ENCODE results near the gene IL34. TPM values are rescaled to one million over a fixed set of nuclear protein-coding genes. Genes with fewer than 3 reads are reported as not detected.

The IL34 gene
- polyA plus RNA-seq, 1 donor (not counting 4 experiments of a cell fraction or from before 2014, with no cell fraction given), result 0.08 TPM

DNA sequence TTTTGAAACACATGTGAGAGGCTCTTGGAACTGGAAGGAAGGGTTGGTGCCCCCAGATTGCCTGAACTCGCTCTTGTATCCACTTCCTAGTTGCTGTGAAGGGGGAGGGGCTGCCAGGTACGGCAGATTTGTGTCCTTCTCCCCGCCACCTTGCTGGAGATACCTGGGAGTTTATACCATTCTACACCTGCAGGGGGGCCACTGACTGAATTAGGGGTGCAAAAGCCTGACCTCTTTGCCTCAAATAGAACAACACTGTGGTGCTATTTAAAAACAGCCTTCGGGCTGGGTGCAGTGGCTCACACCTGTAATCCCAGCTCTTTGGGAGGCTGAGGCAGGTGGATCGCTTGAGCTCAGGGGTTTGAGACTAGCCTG, 35.1 kb upstream of the IL34 start:
- Histone ChIP-seq H3K9me1 (ENCODE audit: control insufficient read depth, extremely low read depth, insufficient read depth, low read length) (no peaks in the 10 kb centered on the region), H4K20me1 (ENCODE audit: control insufficient read depth, extremely low read depth, insufficient read depth, low read length) (no peaks in the 10 kb centered on the region), H3K9ac (ENCODE audit: control insufficient read depth, extremely low read depth, insufficient read depth, low read length) (no peak overlapping the region), H3K27me3 (ENCODE audit: control insufficient read depth, extremely low read depth, insufficient read depth, low read length) (no peaks in the 10 kb centered on the region), H3K4me2 (ENCODE audit: control insufficient read depth, extremely low read depth, insufficient read depth, low read depth, low read length) (no peak overlapping the region), H3K36me3 (ENCODE audit: control insufficient read depth in 2 of 2, extremely low read depth in 1 of 2, insufficient read depth in 2 of 2, low read length in 2 of 2) (no peaks in the 10 kb centered on the region), H3K9me3 (ENCODE audit: control insufficient read depth, low read depth, low read length) (no peaks in the 10 kb centered on the region), H3K79me2 (ENCODE audit: control insufficient read depth, insufficient read depth, low read length) (no peaks in the 10 kb centered on the region), H3K27ac (ENCODE audit: control insufficient read depth, insufficient read depth, low read length) (no peak overlapping the region), H3K4me1 (ENCODE audit: control insufficient read depth, extremely low read depth, insufficient read depth, low read length) (no peaks in the 10 kb centered on the region), H2AFZ (ENCODE audit: control insufficient read depth, low read length) (no peak overlapping the region), H3K4me3 (ENCODE audit: control insufficient read depth in 2 of 3, extremely low read depth in 1 of 3, insufficient read depth in 2 of 3, low read depth in 1 of 3, low read length in 3 of 3) (no peak overlapping the region)
- DNase-seq (ENCODE audit: low read depth, low spot score) (no peak), FAIRE-seq (no peak)
- TF ChIP-seq, protein P1, sequence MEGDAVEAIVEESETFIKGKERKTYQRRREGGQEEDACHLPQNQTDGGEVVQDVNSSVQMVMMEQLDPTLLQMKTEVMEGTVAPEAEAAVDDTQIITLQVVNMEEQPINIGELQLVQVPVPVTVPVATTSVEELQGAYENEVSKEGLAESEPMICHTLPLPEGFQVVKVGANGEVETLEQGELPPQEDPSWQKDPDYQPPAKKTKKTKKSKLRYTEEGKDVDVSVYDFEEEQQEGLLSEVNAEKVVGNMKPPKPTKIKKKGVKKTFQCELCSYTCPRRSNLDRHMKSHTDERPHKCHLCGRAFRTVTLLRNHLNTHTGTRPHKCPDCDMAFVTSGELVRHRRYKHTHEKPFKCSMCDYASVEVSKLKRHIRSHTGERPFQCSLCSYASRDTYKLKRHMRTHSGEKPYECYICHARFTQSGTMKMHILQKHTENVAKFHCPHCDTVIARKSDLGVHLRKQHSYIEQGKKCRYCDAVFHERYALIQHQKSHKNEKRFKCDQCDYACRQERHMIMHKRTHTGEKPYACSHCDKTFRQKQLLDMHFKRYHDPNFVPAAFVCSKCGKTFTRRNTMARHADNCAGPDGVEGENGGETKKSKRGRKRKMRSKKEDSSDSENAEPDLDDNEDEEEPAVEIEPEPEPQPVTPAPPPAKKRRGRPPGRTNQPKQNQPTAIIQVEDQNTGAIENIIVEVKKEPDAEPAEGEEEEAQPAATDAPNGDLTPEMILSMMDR (optimal IDR thresholded peaks at IDR 0.05 in 1 of 3, IDR thresholded peaks at IDR 0.05 in 1 of 3, conservative IDR thresholded peaks at IDR 0.05 in 1 of 3; ENCODE audit: extremely low read depth in 1 of 3, insufficient read depth in 2 of 3, low read length in 3 of 3), result no peak
- dilution Hi-C loops (cut with MboI; ENCODE audit: extremely low pct_ligation_motif_present, low sequenced_read_pairs), result no loop called here

DNA sequence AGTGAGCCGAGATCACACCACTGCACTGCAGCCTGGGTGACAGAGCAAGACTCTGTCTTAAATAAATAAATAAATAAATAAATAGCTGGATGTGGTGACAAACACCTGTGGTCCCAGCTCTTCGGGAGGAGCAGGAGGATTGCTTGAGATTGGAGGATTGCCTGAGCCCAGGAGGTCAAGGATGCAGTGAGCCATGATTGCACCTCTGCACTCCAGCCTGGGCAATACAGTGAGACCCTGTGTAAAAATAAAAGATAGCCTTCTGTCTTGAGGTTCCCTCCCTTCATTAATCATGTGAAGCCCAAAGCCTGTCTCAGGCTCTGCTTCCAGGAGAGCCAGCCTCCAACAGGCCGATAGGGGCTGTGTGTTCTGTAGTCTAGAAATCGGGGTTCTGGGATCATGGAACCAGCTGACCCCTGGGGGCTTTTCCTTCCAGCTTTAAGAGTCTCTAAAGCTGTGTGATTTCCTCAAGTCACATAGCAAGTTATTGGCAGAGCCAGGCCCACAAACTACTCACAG, 34.5 kb upstream of the IL34 start:
- no peak overlapping the region for H3K4me3 ChIP-seq (ENCODE audit: control insufficient read depth in 2 of 3, extremely low read depth in 1 of 3, insufficient read depth in 2 of 3, low read depth in 1 of 3, low read length in 3 of 3)
- no peak overlapping the region for H3K4me2 ChIP-seq (ENCODE audit: control insufficient read depth, extremely low read depth, insufficient read depth, low read depth, low read length)
- H3K27me3 ChIP-seq (ENCODE audit: control insufficient read depth, extremely low read depth, insufficient read depth, low read length), result no peaks in the 10 kb centered on the region
- H4K20me1 ChIP-seq (ENCODE audit: control insufficient read depth, extremely low read depth, insufficient read depth, low read length), result no peaks in the 10 kb centered on the region
- no peak overlapping the region for H3K9ac ChIP-seq (ENCODE audit: control insufficient read depth, extremely low read depth, insufficient read depth, low read length)
- no peak for DNase-seq (ENCODE audit: low read depth, low spot score)
- H3K79me2 ChIP-seq (ENCODE audit: control insufficient read depth, insufficient read depth, low read length), result no peaks in the 10 kb centered on the region
- no peaks in the 10 kb centered on the region for H3K36me3 ChIP-seq (ENCODE audit: control insufficient read depth in 2 of 2, extremely low read depth in 1 of 2, insufficient read depth in 2 of 2, low read length in 2 of 2)
- TF ChIP-seq, protein P1 (optimal IDR thresholded peaks at IDR 0.05 in 1 of 3, IDR thresholded peaks at IDR 0.05 in 1 of 3, conservative IDR thresholded peaks at IDR 0.05 in 1 of 3; ENCODE audit: extremely low read depth in 1 of 3, insufficient read depth in 2 of 3, low read length in 3 of 3), result no peak
- no peak for TF ChIP-seq EZH2 (IDR thresholded peaks at IDR 0.05; ENCODE audit: low read length)
- no peak overlapping the region for H3K27ac ChIP-seq (ENCODE audit: control insufficient read depth, insufficient read depth, low read length)
- H2AFZ ChIP-seq (ENCODE audit: control insufficient read depth, low read length), result no peak overlapping the region
- H3K9me3 ChIP-seq (ENCODE audit: control insufficient read depth, low read depth, low read length), result no peaks in the 10 kb centered on the region
- FAIRE-seq, result no peak
- dilution Hi-C loops (cut with MboI; ENCODE audit: extremely low pct_ligation_motif_present, low sequenced_read_pairs), result no loop called here
- no peaks in the 10 kb centered on the region for H3K9me1 ChIP-seq (ENCODE audit: control insufficient read depth, extremely low read depth, insufficient read depth, low read length)
- no peaks in the 10 kb centered on the region for H3K4me1 ChIP-seq (ENCODE audit: control insufficient read depth, extremely low read depth, insufficient read depth, low read length)
